ENCODE results near the gene SUN5.
A peak's percentile ranks its signal among the peaks of the same experiment; 100 is the strongest.

Gene SUN5

GRCh38 chr20:33013701-33014326 is 9.6 kb upstream of the SUN5 start:
- DNase-seq = no peak

GRCh38 chr20:33012327-33013189 is 8.3 kb upstream of the SUN5 start:
- no peak for DNase-seq

- DNase-seq = no peak
Measured at GRCh38 chr20:33010674-33011449, 6.6 kb upstream of the SUN5 start.

GRCh38 chr20:33010133-33010504 is 5.9 kb upstream of the SUN5 start:
- DNase-seq = no peak

- no peak for DNase-seq
Measured at GRCh38 chr20:33009214-33010132, 5.2 kb upstream of the SUN5 start.

- no peak for DNase-seq
Measured at GRCh38 chr20:33008336-33009213, 4.3 kb upstream of the SUN5 start.

GRCh38 chr20:33007376-33008335 is 3.4 kb upstream of the SUN5 start, which contains the start of gene BPIFB2:
Gene BPIFB2, plus strand, starts transcription at chr20:33007704. Its CDS starts 871 bp downstream, at chr20:33008575.
- DNase-seq = no peak

- DNase-seq = no peak
Measured at GRCh38 chr20:33006776-33007375, 2.6 kb upstream of the SUN5 start.

- no peak for DNase-seq
Measured at GRCh38 chr20:33005908-33006775, 1.9 kb upstream of the SUN5 start.

- peak; percentile 3 to 17 for DNase-seq
Measured at GRCh38 chr20:33005132-33005566, 916 bp upstream of the SUN5 start.

GRCh38 chr20:33002087-33002808 is 2.0 kb downstream of the SUN5 start:
- no peak for DNase-seq

GRCh38 chr20:33000802-33001466 is 3.3 kb downstream of the SUN5 start:
- DNase-seq = no peak

GRCh38 chr20:32999603-33000250 is 4.5 kb downstream of the SUN5 start:
- DNase-seq = no peak

- no peak for DNase-seq
Measured at GRCh38 chr20:32997431-32997830, 6.8 kb downstream of the SUN5 start.

- no peak for DNase-seq
Measured at GRCh38 chr20:32995802-32996201, 8.4 kb downstream of the SUN5 start.

- no peak for DNase-seq
Measured at GRCh38 chr20:32993496-32994050, 10.7 kb downstream of the SUN5 start.
